Endothelial cell of umbilical vein (primary cell): ENCODE results near the gene PRG2.

Source experiments
- CTCF ChIP-seq, 2 donors: IDR thresholded peaks; 1 replicate in 1 of 2; 2 replicates in 1 of 2; pipeline ENCODE4 v1.5.1; 2011; ENCODE audit warnings: low read length in 2 of 2, mild to moderate bottlenecking in 2 of 2, moderate library complexity in 2 of 2, control low read depth in 1 of 2, inconsistent platforms in 1 of 2, low read depth in 1 of 2; ENCODE audit not compliant: insufficient read depth in 1 of 2; ENCODE audit errors: extremely low read depth in 1 of 2
- EZH2 ChIP-seq: IDR thresholded peaks from 2 replicates; pipeline ENCODE4 v1.6.1; 2012; ENCODE audit warnings: borderline replicate concordance, low read depth, mild to moderate bottlenecking, moderate library complexity, low read length, inconsistent platforms; ENCODE audit not compliant: severe bottlenecking
- MAX ChIP-seq: IDR thresholded peaks from 2 replicates; pipeline ENCODE4 v1.6.1; 2011; ENCODE audit not compliant: insufficient read depth, insufficient read length
- MYC ChIP-seq: IDR thresholded peaks from one replicate; pipeline ENCODE4 v1.6.1; 2011; ENCODE audit warnings: mild to moderate bottlenecking, low read depth, low read length
- POLR2A ChIP-seq: IDR thresholded peaks from 2 replicates; pipeline ENCODE4 v1.6.1; 2012; ENCODE audit warnings: low read depth, mild to moderate bottlenecking, control low read depth, low read length
- POLR2AphosphoS5 ChIP-seq: IDR thresholded peaks from 2 replicates; pipeline ENCODE4 v1.6.1; 2012; ENCODE audit warnings: low read depth, mild to moderate bottlenecking, control low read depth, low read length, moderate library complexity; ENCODE audit not compliant: insufficient read depth

DNA sequence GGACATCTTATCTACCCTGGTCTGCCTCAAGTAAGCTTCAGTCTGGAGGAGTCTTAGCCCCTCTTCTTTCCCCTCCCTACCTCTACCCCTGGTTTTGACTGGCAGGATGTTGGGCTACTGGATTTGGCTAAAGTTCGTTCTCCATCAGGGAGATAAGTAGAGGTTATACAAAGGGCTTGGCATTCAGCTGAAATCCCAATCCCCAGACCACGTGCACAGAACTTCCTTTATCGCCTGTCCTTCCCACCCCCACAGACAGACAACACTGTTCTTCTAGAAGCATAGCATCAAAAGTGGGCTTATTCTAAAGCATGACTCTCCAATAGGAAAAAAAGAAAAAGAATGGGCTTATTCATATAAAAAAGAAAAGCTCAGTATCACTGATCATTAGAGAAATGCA, 17.3 kb downstream of the PRG2 start:
- no peak for TF ChIP-seq CTCF (IDR thresholded peaks at IDR 0.05; ENCODE audit: extremely low read depth in 1 of 2, insufficient read depth in 1 of 2, low read depth in 1 of 2, low read length in 2 of 2)
- no peak for TF ChIP-seq MAX
- TF ChIP-seq POLR2A, result no peak
- no peak for TF ChIP-seq EZH2
- no peak for TF ChIP-seq MYC
- no peak for TF ChIP-seq POLR2AphosphoS5
